ENCODE measurements around the gene MMS19.

GRCh38 chr10:97520978-97521761, 22.9 kb upstream of the MMS19 start:
- TF ChIP-seq, protein P1, sequence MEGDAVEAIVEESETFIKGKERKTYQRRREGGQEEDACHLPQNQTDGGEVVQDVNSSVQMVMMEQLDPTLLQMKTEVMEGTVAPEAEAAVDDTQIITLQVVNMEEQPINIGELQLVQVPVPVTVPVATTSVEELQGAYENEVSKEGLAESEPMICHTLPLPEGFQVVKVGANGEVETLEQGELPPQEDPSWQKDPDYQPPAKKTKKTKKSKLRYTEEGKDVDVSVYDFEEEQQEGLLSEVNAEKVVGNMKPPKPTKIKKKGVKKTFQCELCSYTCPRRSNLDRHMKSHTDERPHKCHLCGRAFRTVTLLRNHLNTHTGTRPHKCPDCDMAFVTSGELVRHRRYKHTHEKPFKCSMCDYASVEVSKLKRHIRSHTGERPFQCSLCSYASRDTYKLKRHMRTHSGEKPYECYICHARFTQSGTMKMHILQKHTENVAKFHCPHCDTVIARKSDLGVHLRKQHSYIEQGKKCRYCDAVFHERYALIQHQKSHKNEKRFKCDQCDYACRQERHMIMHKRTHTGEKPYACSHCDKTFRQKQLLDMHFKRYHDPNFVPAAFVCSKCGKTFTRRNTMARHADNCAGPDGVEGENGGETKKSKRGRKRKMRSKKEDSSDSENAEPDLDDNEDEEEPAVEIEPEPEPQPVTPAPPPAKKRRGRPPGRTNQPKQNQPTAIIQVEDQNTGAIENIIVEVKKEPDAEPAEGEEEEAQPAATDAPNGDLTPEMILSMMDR (conservative IDR thresholded peaks at IDR 0.05; ENCODE audit: low read length): no peak
- TF ChIP-seq EZH2phosphoT487 (IDR thresholded peaks at IDR 0.05; ENCODE audit: borderline replicate concordance, low read depth, low read length): no peak
